ENCODE measurements around the gene ACOT12.

The ACOT12 gene

GRCh38 chr5:81290146-81290545, 103.8 kb downstream of the ACOT12 start:
- DNase-seq (ENCODE audit: low spot score): no peak

DNA sequence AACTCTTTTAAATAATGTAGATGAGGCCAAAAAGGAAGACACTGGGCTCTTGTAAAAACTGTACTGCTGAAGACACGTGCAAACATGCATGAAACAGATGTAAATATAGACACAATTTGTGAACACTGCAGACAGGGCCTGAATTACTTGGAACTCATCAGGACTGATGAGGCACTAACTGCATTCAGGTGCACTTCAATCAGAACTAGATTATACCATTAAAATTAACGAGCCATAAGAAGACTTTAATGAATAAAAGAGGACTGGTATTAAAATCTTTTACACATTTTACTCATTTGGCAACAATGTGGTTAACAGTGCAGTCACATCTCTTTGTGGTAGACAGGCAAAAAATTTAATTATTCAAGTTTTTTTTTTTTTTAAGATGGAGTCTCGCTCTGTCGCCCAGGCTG, 105.9 kb downstream of the ACOT12 start:
- DNase-seq (ENCODE audit: low spot score): no peak

DNA sequence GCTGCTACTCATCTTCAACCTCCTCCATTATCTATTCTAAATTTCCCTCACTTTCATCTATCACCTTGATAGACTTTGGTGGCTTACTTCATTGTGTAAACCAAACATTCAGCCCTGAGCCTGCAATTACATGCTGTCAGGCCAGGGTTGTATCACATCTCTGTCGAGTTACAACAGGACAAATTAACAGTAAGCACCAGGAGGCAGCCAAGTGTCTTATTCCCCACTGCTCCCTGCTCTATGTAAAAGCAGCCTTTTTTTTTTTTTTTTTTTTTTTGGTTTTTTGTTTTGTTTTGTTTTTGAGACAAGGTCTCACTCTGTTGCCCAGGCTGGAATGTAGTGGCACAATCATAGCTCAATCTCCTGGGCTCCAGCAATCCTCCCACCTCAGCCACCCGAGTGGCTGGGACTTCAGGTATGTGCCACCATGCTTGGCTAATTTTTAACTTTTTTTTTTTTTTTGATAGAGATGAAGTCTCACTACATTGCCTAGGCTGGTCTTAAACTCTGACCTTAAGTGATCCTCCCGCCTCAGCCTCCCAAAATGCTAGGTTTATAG, 107.8 kb downstream of the ACOT12 start:
- no peak for DNase-seq (ENCODE audit: low spot score)

- no peak for DNase-seq (ENCODE audit: low spot score)
These were observed 110.0 kb downstream of the ACOT12 start for GRCh38 chr5:81283976-81284375.
